HL-60 (cell line): Measurements from ENCODE around the gene LRCH2.

ENCODE experiments used
- DNase-seq, 2 experiments: peaks; one replicate each; pipeline ENCODE4 v3.0.0-alpha.2; 2010 to 2020; ENCODE audit warnings: low read depth in 1 of 2, low spot score in 1 of 2
- H3K27ac ChIP-seq: fragments of 250-450 bp; sonication (Bioruptor Pico); replicated peaks from 2 replicates; pipeline ENCODE4 v1.5.1; 2020; ENCODE audit warnings: mild to moderate bottlenecking, moderate library complexity
- H3K27me3 ChIP-seq: fragments of 250-450 bp; sonication (Bioruptor Pico); 2 replicates; pipeline ENCODE4 v1.5.1; 2021; ENCODE audit warnings: mild to moderate bottlenecking, moderate library complexity; ENCODE audit not compliant: insufficient read depth, poor library complexity, severe bottlenecking
- H3K4me3 ChIP-seq: replicated peaks from 2 replicates; pipeline ENCODE4 v1.5.1; 2011; ENCODE audit warnings: mild to moderate bottlenecking, control low read depth, low read length; ENCODE audit not compliant: insufficient read depth
- CTCF ChIP-seq: IDR thresholded peaks from one replicate; pipeline ENCODE4 v1.5.1; 2011; ENCODE audit warnings: low read length, control low read depth, inconsistent platforms; ENCODE audit not compliant: insufficient read depth
- GABPA ChIP-seq: IDR thresholded peaks from 2 replicates; pipeline ENCODE4 v1.6.1; 2012; ENCODE audit warnings: low read depth
- POLR2AphosphoS5 ChIP-seq: IDR thresholded peaks from 2 replicates; pipeline ENCODE4 v1.6.1; 2012; ENCODE audit warnings: low read depth
- REST ChIP-seq: IDR thresholded peaks from 2 replicates; pipeline ENCODE4 v1.6.1; 2012; ENCODE audit warnings: low read depth; ENCODE audit not compliant: insufficient replicate concordance
- SPI1 ChIP-seq: IDR thresholded peaks from 2 replicates; pipeline ENCODE4 v1.6.1; 2012; ENCODE audit warnings: low read depth, mild to moderate bottlenecking, borderline replicate concordance

The LRCH2 gene

GRCh38 chrX:115236560-115236959 lies 2.7 kb upstream of the LRCH2 start:
- H3K27ac ChIP-seq = no peak overlapping the region
- no peak for DNase-seq
- H3K27me3 ChIP-seq = peaks cover 9% of the 10 kb centered on the region
- H3K4me3 ChIP-seq = no peak overlapping the region
- no peak for TF ChIP-seq POLR2AphosphoS5
- no peak for TF ChIP-seq REST
- TF ChIP-seq CTCF = no peak
- no peak for TF ChIP-seq SPI1
- no peak for TF ChIP-seq GABPA

GRCh38 chrX:115234461-115234860 lies 565 bp upstream of the LRCH2 start:
- H3K27ac ChIP-seq = no peak overlapping the region
- H3K27me3 ChIP-seq = peaks cover 11% of the 10 kb centered on the region

More at GRCh38 chrX:115234461-115234860, 565 bp upstream of the LRCH2 start:
- DNase-seq = no peak
- no peak overlapping the region for H3K4me3 ChIP-seq
- TF ChIP-seq CTCF = no peak
- TF ChIP-seq SPI1 = no peak
- TF ChIP-seq REST = no peak
- TF ChIP-seq GABPA = no peak
- no peak for TF ChIP-seq POLR2AphosphoS5
